AG09319 (cell line): ENCODE results near the gene KRTAP3-1.
A peak's percentile ranks its signal among the peaks of the same experiment; 100 is the strongest.

Source experiments
- DNase-seq: peaks from one replicate; pipeline ENCODE4 v3.0.0-alpha.2; 2010; ENCODE audit warnings: low read depth; ENCODE audit errors: extremely low read depth
- CTCF ChIP-seq: IDR thresholded peaks from 2 replicates; pipeline ENCODE4 v1.5.1; 2011; ENCODE audit warnings: low read depth, mild to moderate bottlenecking, inconsistent platforms, low read length, moderate library complexity

The KRTAP3-1 gene

GRCh38 chr17:40974366-40974765 is 34.6 kb downstream of the KRTAP3-1 start:
- DNase-seq = no peak
- TF ChIP-seq CTCF = no peak

GRCh38 chr17:40967582-40967981 is 41.3 kb downstream of the KRTAP3-1 start:
- no peak for TF ChIP-seq CTCF
- no peak for DNase-seq

GRCh38 chr17:40966848-40967247 is 42.1 kb downstream of the KRTAP3-1 start, which contains the start of gene KRT39:
KRT39 (minus strand) TSS chr17:40966948; CDS start chr17:40966856, 92 bp downstream.
- no peak for DNase-seq
- no peak for TF ChIP-seq CTCF

GRCh38 chr17:40963838-40964237 is 45.1 kb downstream of the KRTAP3-1 start:
- TF ChIP-seq CTCF = peak; percentile 48
- no peak for DNase-seq

- no peak for TF ChIP-seq CTCF
- DNase-seq = no peak
Measured at GRCh38 chr17:40962059-40962561, 46.8 kb downstream of the KRTAP3-1 start.

- TF ChIP-seq CTCF = no peak
- no peak for DNase-seq
Measured at GRCh38 chr17:40961591-40961990, 47.3 kb downstream of the KRTAP3-1 start.

GRCh38 chr17:40960144-40960543 is 48.8 kb downstream of the KRTAP3-1 start:
- no peak for DNase-seq
- TF ChIP-seq CTCF = no peak
